ENCODE measurements around the gene ARID1B.

The ARID1B gene

DNA sequence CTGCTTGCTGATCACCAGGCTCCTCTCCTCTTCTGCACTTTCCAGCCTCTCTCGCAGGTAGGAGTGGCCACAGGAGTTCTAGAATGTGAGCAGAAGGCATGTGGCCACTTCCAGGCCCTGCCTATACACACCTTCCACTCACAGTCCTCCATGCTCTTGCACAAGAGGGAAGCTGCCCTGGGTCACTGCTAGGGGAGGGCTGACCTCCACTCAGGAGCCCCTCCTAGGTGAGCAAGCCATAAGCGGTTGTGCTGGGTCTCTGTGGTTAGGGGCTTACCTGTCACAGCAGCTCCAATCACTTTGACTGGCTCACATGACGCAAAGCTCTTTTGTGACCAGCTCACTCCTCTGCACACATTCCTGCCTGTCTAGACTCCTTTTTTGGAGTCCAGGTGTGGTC, 477.9 kb downstream of the ARID1B start:
- no peak overlapping the region for H3K27ac Mint-ChIP-seq
- H3K36me3 Mint-ChIP-seq = no peaks in the 10 kb centered on the region
- no peak overlapping the region for H3K4me3 Mint-ChIP-seq
- H3K27me3 Mint-ChIP-seq = peaks cover 10% of the 10 kb centered on the region
- peaks cover 2% of the 10 kb centered on the region for H3K4me1 Mint-ChIP-seq (ENCODE audit: low read depth)
- no peaks in the 10 kb centered on the region for H3K9me3 Mint-ChIP-seq (ENCODE audit: low read depth)

DNA sequence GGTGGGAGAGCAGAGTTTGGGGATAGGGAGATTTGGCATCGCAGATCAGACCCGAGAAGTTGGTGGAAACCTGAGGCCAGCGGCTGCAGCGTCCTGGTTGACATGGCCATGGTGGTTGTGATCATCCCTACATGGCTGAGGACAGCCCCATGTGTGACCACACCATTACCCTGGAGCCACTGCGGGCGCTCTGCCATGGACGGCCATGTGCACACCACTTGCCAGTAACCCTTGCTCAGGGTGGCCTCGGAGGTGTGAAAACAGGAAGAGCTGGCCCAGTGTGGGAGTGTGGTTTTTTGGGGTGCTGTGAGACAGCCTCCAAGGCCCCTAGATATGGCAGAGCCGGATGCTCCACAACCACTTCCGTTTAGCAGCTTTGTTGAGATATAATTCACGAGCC, 481.7 kb downstream of the ARID1B start:
- Mint-ChIP-seq H3K9me3 (ENCODE audit: low read depth) (no peaks in the 10 kb centered on the region), H3K27me3 (peaks cover 5% of the 10 kb centered on the region), H3K4me1 (ENCODE audit: low read depth) (peaks cover 2% of the 10 kb centered on the region), H3K4me3 (no peak overlapping the region), H3K36me3 (no peaks in the 10 kb centered on the region), H3K27ac (no peak overlapping the region)

DNA sequence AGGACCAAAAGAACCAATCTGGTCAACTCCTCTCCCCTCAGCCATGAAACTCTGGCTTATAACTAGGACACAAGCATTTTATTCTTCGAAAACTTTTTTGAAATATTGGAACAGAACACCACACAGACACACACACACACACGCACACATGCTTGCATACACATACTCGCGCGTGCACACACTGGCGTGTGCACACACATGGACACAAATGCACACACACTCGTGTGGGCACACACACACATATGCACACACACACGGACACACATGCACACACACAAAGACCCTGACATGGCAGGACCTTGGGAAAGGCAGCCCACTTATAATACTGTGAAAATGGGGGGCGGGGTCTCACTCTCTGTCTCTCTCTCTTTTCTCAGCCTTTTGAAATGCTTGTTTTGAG, 482.3 kb downstream of the ARID1B start:
- Mint-ChIP-seq H3K4me3 (no peak overlapping the region), H3K36me3 (no peaks in the 10 kb centered on the region), H3K4me1 (ENCODE audit: low read depth) (no peaks in the 10 kb centered on the region), H3K9me3 (ENCODE audit: low read depth) (no peaks in the 10 kb centered on the region), H3K27me3 (peaks cover 3% of the 10 kb centered on the region), H3K27ac (no peak overlapping the region)

All from activated naive CD8-positive, alpha-beta T cell (primary cell).